Upper lobe of left lung (tissue), 6 donors: Measurements from ENCODE around the gene KSR2. TPM values are rescaled to one million over a fixed set of nuclear protein-coding genes. Genes with fewer than 3 reads are reported as not detected.

Source experiments
- ATAC-seq, 2 donors: fragments of 200-7000 bp; cut with Tn5 transposase; one replicate each; pipeline ENCODE4 v1.9.1; 2022; ENCODE audit warnings: mild to moderate bottlenecking in 2 of 2, moderate library complexity in 2 of 2; ENCODE audit not compliant: low FRiP score in 2 of 2
- DNase-seq, 2 donors: peaks; one replicate each; pipeline ENCODE4 v3.0.0-alpha.2; 2019 to 2020
- H3K27ac ChIP-seq, 4 donors: fragments of 200-600 bp; sonication (generic); one replicate each; pipeline ENCODE4 v1.5.1; 2016 to 2019
- H3K27me3 ChIP-seq, 4 donors: fragments of 200-600 bp; sonication (generic); one replicate each; pipeline ENCODE4 v1.5.1; 2017 to 2019
- H3K36me3 ChIP-seq, 4 donors: fragments of 200-600 bp; sonication (generic); one replicate each; pipeline ENCODE4 v1.5.1; 2016 to 2019
- H3K4me1 ChIP-seq, 4 donors: fragments of 200-600 bp; sonication (generic); one replicate each; pipeline ENCODE4 v1.5.1; 2018 to 2019
- H3K4me3 ChIP-seq, 4 donors: fragments of 200-600 bp; sonication (generic); one replicate each; pipeline ENCODE4 v1.5.1; 2017 to 2019; ENCODE audit warnings: mild to moderate bottlenecking in 2 of 4, moderate library complexity in 1 of 4
- H3K9me3 ChIP-seq, 4 donors: fragments of 200-600 bp; sonication (generic); one replicate each; pipeline ENCODE4 v1.5.1; 2018 to 2019
- CTCF ChIP-seq, 6 experiments: fragments of 450-650 bp in 4 of 6; fragments of 200-600 bp in 2 of 6; sonication (generic) in 2 of 6; IDR thresholded peaks; one replicate each; pipeline ENCODE4 v1.5.1; 2016 to 2019; ENCODE audit warnings: antibody characterized with exemption in 6 of 6
- EP300 ChIP-seq, 4 donors: sonication (generic); formaldehyde crosslinking; IDR thresholded peaks; one replicate each; pipeline ENCODE4 v1.5.1; 2017; ENCODE audit warnings: antibody characterized with exemption in 4 of 4, control low read depth in 2 of 4
- POLR2A ChIP-seq, 4 donors: fragments of 450-650 bp; IDR thresholded peaks; one replicate each; pipeline ENCODE4 v1.5.1; 2016 to 2017; ENCODE audit warnings: antibody characterized with exemption in 4 of 4, mild to moderate bottlenecking in 2 of 4
- POLR2AphosphoS5 ChIP-seq, 2 donors: sonication (generic); formaldehyde crosslinking; IDR thresholded peaks; one replicate each; pipeline ENCODE4 v1.5.1; 2017; ENCODE audit warnings: antibody characterized with exemption in 2 of 2
- WGBS, 2 donors: methylation state at CpG; one replicate each; pipeline ENCODE4 v1.1.5; 2017 to 2018; 5-methylcytosine and 5-hydroxymethylcytosine counted together
- total RNA-seq, 6 donors: library from RNA; depleted of rRNA in 4 of 6; stranded (reverse); fragments of >200 nt in 4 of 6; gene quantifications; one replicate each; pipeline versions ENCODE4 v1.1.0 to v1.2.1, GENCODE V29; 2016 to 2021
- donor health status: DM: no; HTN: no; CAD: no; lungs with moderate emphysema.
- donor health status: DM: no; HTN: yes; CAD: no; lungs with severe emphysema.

KSR2 gene
- total RNA-seq, 6 donors from 2014 or later = 0.30 to 3.2 (median 0.85) TPM

- no peaks in the 10 kb centered on the region for H3K36me3 ChIP-seq
- no peak for ATAC-seq
- no peak for TF ChIP-seq EP300 (IDR thresholded peaks at IDR 0.05)
- TF ChIP-seq CTCF (IDR thresholded peaks at IDR 0.05) = no peak
- TF ChIP-seq POLR2AphosphoS5 (IDR thresholded peaks at IDR 0.05) = no peak
- TF ChIP-seq POLR2A (IDR thresholded peaks at IDR 0.05) = no peak
- WGBS, 2 donors = 67 to 70% methylated on average over 4 of the region's 4 CpGs
- H3K4me3 ChIP-seq = no peak overlapping the region
- H3K27me3 ChIP-seq = no peaks in the 10 kb centered on the region
- no peaks in the 10 kb centered on the region for H3K9me3 ChIP-seq
- no peaks in the 10 kb centered on the region for H3K4me1 ChIP-seq
- H3K27ac ChIP-seq = no peak overlapping the region
- no peak for DNase-seq
Observed at GRCh38 chr12:117926391-117926899, 42.3 kb downstream of the KSR2 start.

- H3K4me1 ChIP-seq = no peaks in the 10 kb centered on the region
- no peak for DNase-seq
- no peaks in the 10 kb centered on the region for H3K9me3 ChIP-seq
- 69 to 72% methylated on average over 6 of the region's 6 CpGs for WGBS, 2 donors
- no peak for ATAC-seq
- TF ChIP-seq EP300 (IDR thresholded peaks at IDR 0.05) (no peak), CTCF (IDR thresholded peaks at IDR 0.05) (no peak), POLR2A (IDR thresholded peaks at IDR 0.05) (no peak), POLR2AphosphoS5 (IDR thresholded peaks at IDR 0.05) (no peak)
- H3K27me3 ChIP-seq = no peaks in the 10 kb centered on the region
- no peaks in the 10 kb centered on the region for H3K36me3 ChIP-seq
- H3K27ac ChIP-seq = no peak overlapping the region
- H3K4me3 ChIP-seq = no peak overlapping the region
Observed at GRCh38 chr12:117921929-117922777, 46.6 kb downstream of the KSR2 start.

- TF ChIP-seq EP300 (IDR thresholded peaks at IDR 0.05) (no peak), POLR2A (IDR thresholded peaks at IDR 0.05) (no peak), CTCF (IDR thresholded peaks at IDR 0.05) (no peak), POLR2AphosphoS5 (IDR thresholded peaks at IDR 0.05) (no peak)
- no peak for DNase-seq
- no peak for ATAC-seq
- Histone ChIP-seq H3K9me3 (no peaks in the 10 kb centered on the region), H3K36me3 (no peaks in the 10 kb centered on the region), H3K27ac (no peak overlapping the region), H3K4me3 (no peak overlapping the region), H3K4me1 (no peaks in the 10 kb centered on the region), H3K27me3 (no peaks in the 10 kb centered on the region)
- 64 to 66% methylated on average over 2 of the region's 2 CpGs for WGBS, 2 donors
Observed at GRCh38 chr12:117919479-117919878, 49.3 kb downstream of the KSR2 start.

GRCh38 chr12:117914686-117915085 lies 54.1 kb downstream of the KSR2 start:
- no peaks in the 10 kb centered on the region for H3K4me1 ChIP-seq
- 80 to 98% methylated on average over 4 of the region's 4 CpGs for WGBS, 2 donors

More at GRCh38 chr12:117914686-117915085, 54.1 kb downstream of the KSR2 start:
- no peaks in the 10 kb centered on the region for H3K36me3 ChIP-seq
- H3K27me3 ChIP-seq = no peaks in the 10 kb centered on the region
- DNase-seq (no peak), ATAC-seq (no peak)
- no peak overlapping the region for H3K27ac ChIP-seq
- H3K9me3 ChIP-seq = peaks cover 0 to 5% (median 2%) of the 10 kb centered on the region in 4 donors
- H3K4me3 ChIP-seq = no peak overlapping the region
- no peak for TF ChIP-seq EP300 (IDR thresholded peaks at IDR 0.05)
- no peak for TF ChIP-seq CTCF (IDR thresholded peaks at IDR 0.05)
- TF ChIP-seq POLR2A (IDR thresholded peaks at IDR 0.05) = no peak
- no peak for TF ChIP-seq POLR2AphosphoS5 (IDR thresholded peaks at IDR 0.05)
